GM13976 (cell line): ENCODE results near the gene PRG2.

Experiments used
- DNase-seq: peaks from one replicate; pipeline ENCODE4 v3.0.0; 2012; ENCODE audit warnings: low spot score
- CTCF ChIP-seq: IDR thresholded peaks from 2 replicates; pipeline ENCODE4 v1.5.1; 2012; ENCODE audit warnings: borderline replicate concordance, mild to moderate bottlenecking; ENCODE audit not compliant: insufficient read depth; ENCODE audit errors: extremely low read depth, missing control alignments, control extremely low read depth
- in situ Hi-C: fragments of 300-500 bp; cut with MboI; formaldehyde crosslinking; loops from one replicate; pipeline ENCODE4 v1.12.0; 2022; ENCODE audit warnings: low sequenced_read_pairs, mixed read lengths, inconsistent platforms; ENCODE audit not compliant: unreplicated experiment

The PRG2 gene

GRCh38 chr11:57413681-57414080, 23.2 kb upstream of the PRG2 start:
- in situ Hi-C loops, result no loop called here
- TF ChIP-seq CTCF, result no peak
- no peak for DNase-seq

- in situ Hi-C loops, result no loop called here
- DNase-seq, result no peak
- no peak for TF ChIP-seq CTCF
These were observed 19.8 kb upstream of the PRG2 start for GRCh38 chr11:57410287-57410686.

GRCh38 chr11:57409321-57410100, 19.1 kb upstream of the PRG2 start:
- DNase-seq, result no peak
- in situ Hi-C loops, result no loop called here
- no peak for TF ChIP-seq CTCF

GRCh38 chr11:57408771-57409170, 18.3 kb upstream of the PRG2 start:
- in situ Hi-C loops, result no loop called here
- DNase-seq, result no peak
- TF ChIP-seq CTCF, result no peak

GRCh38 chr11:57407941-57408475, 17.6 kb upstream of the PRG2 start:
- TF ChIP-seq CTCF, result no peak

GRCh38 chr11:57407010-57407920, 16.8 kb upstream of the PRG2 start:
- no peak for DNase-seq
- in situ Hi-C loops, result no loop called here
- TF ChIP-seq CTCF, result no peak

More at GRCh38 chr11:57407941-57408475, 17.6 kb upstream of the PRG2 start:
- no peak for DNase-seq
- in situ Hi-C loops, result no loop called here
